GM12878 (cell line): ENCODE results near the gene HSD17B14. TPM values are rescaled to one million over a fixed set of nuclear protein-coding genes. Genes with fewer than 3 reads are reported as not detected.

ENCODE experiments used
- BCL11A ChIP-seq: IDR thresholded peaks from 2 replicates; pipeline ENCODE4 v1.6.1; 2011; ENCODE audit warnings: low read depth, low read length
- BHLHE40 ChIP-seq, 2 experiments: fragments of 450-650 bp in 1 of 2; IDR thresholded peaks; 2 replicates each; pipeline ENCODE4 v1.6.1; 2011 to 2017; ENCODE audit warnings: low read depth in 2 of 2, borderline replicate concordance in 1 of 2, improper control_type of control experiment in 1 of 2, low read length in 1 of 2, mild to moderate bottlenecking in 1 of 2
- BMI1 ChIP-seq: fragments of 450-650 bp; IDR thresholded peaks from 2 replicates; pipeline ENCODE4 v1.6.1; 2016; ENCODE audit warnings: mild to moderate bottlenecking, moderate library complexity, borderline replicate concordance
- BRCA1 ChIP-seq: IDR thresholded peaks from 2 replicates; pipeline ENCODE4 v1.6.1; 2011; ENCODE audit warnings: low read depth, low read length, improper control_type of control experiment
- CHD2 ChIP-seq: IDR thresholded peaks from 2 replicates; pipeline ENCODE4 v1.6.1; 2011; ENCODE audit warnings: low read depth, low read length, improper control_type of control experiment, borderline replicate concordance
- FOXM1 ChIP-seq: IDR thresholded peaks from 2 replicates; pipeline ENCODE4 v1.6.1; 2012; ENCODE audit warnings: low read depth, mild to moderate bottlenecking, inconsistent platforms, low read length, moderate library complexity
- GATAD2B ChIP-seq: fragments of 450-650 bp; conservative IDR thresholded peaks from 2 replicates; pipeline ENCODE4 v1.6.1; 2017; ENCODE audit warnings: low read depth, mild to moderate bottlenecking, moderate library complexity
- LARP7 ChIP-seq: fragments of 450-650 bp; IDR thresholded peaks from 2 replicates; pipeline ENCODE4 v1.6.1; 2017; ENCODE audit warnings: mild to moderate bottlenecking
- MTA3 ChIP-seq: IDR thresholded peaks from 2 replicates; pipeline ENCODE4 v1.6.1; 2012; ENCODE audit warnings: low read length, inconsistent platforms, borderline replicate concordance
- NBN ChIP-seq: fragments of 450-650 bp; IDR thresholded peaks from 2 replicates; pipeline ENCODE4 v1.6.1; 2016
- NR2C1 ChIP-seq: fragments of 450-650 bp; IDR thresholded peaks from 2 replicates; pipeline ENCODE4 v1.6.1; 2017; ENCODE audit warnings: antibody characterized with exemption, mild to moderate bottlenecking, moderate library complexity
- POU2F2 ChIP-seq: IDR thresholded peaks from 3 replicates; pipeline ENCODE4 v1.6.1; 2011; ENCODE audit warnings: low read depth, mild to moderate bottlenecking, low read length, borderline replicate concordance
- RB1 ChIP-seq: fragments of 450-650 bp; formaldehyde crosslinking; IDR thresholded peaks from 2 replicates; pipeline ENCODE4 v1.6.1; 2017; ENCODE audit warnings: mild to moderate bottlenecking, borderline replicate concordance
- REST ChIP-seq: IDR thresholded peaks from 2 replicates; pipeline ENCODE4 v1.6.1; 2012; ENCODE audit warnings: mild to moderate bottlenecking, low read depth, low read length
- SREBF1 ChIP-seq: IDR thresholded peaks from 2 replicates; pipeline ENCODE4 v1.6.1; 2012; ENCODE audit warnings: mild to moderate bottlenecking, low read length
- SUZ12 ChIP-seq: fragments of 200-600 bp; sonication (generic); IDR thresholded peaks from one replicate; pipeline ENCODE4 v1.6.1; 2018; ENCODE audit warnings: antibody characterized with exemption, mild to moderate bottlenecking; ENCODE audit not compliant: unreplicated experiment
- ZNF384 ChIP-seq: IDR thresholded peaks from 2 replicates; pipeline ENCODE4 v1.6.1; 2012; ENCODE audit warnings: low read depth, mild to moderate bottlenecking, low read length, improper control_type of control experiment, borderline replicate concordance
- polyA plus RNA-seq, 11 experiments: library from polyadenylated mRNA; depleted of rRNA in 4 of 11; unstranded in 6 of 11; stranded (reverse) in 5 of 11; fragments of >200 nt; fragmentation: Nextera tagmentation in 4 of 11; fragmentation: Illumina TruSeq in 1 of 11; extraction: Ambion mirVana in 4 of 11; extraction: Trizol in 1 of 11; gene quantifications; 1 replicate in 1 of 11; 2 replicates in 10 of 11; pipeline versions ENCODE4 v1.2.1 to v1.2.3, GENCODE V29; 2011 to 2016; ENCODE audit warnings: inconsistent platforms in 2 of 11, missing spikeins in 2 of 11, low read depth in 1 of 11
- total RNA-seq, 4 experiments: library from RNA; depleted of rRNA in 3 of 4; stranded (reverse); fragments of >200 nt in 3 of 4; fragmentation: Illumina TruSeq in 1 of 4; extraction: Trizol in 1 of 4; gene quantifications; 2 replicates each; pipeline versions ENCODE4 v1.2.1 to v1.2.3, GENCODE V29; 2013 to 2021
- TF ChIP-seq, protein P1 (sequence below): IDR thresholded peaks from 2 replicates; pipeline ENCODE4 v1.6.1; 2011; ENCODE audit warnings: mild to moderate bottlenecking, low read depth, low read length, moderate library complexity; ENCODE audit not compliant: insufficient replicate concordance
- TF ChIP-seq, protein P2 (sequence below): IDR thresholded peaks from 2 replicates; pipeline ENCODE4 v1.6.1; 2011; ENCODE audit warnings: low read depth, mild to moderate bottlenecking, low read length, moderate library complexity, borderline replicate concordance; ENCODE audit errors: extremely low read depth
- TF ChIP-seq, protein P3 (sequence below): fragments of 450-650 bp; IDR thresholded peaks from 2 replicates; pipeline ENCODE4 v1.6.1; 2014; ENCODE audit warnings: mild to moderate bottlenecking

HSD17B14 gene
- total and polyA plus RNA-seq, 10 of the 15 experiments (the other 5 are each of a cell fraction or from before 2014, with no cell fraction given), result 0.21 to 4.1 (median 0.61) TPM

GRCh38 chr19:48812094-48812929 lies 24.0 kb downstream of the HSD17B14 start (continued):
- TF ChIP-seq BRCA1 (no peak), CHD2 (0 out of 2 replicates have a peak, but pooled peaks have one; percentile 50), SUZ12 (no peak), BMI1 (no peak), BHLHE40 (IDR thresholded peaks at IDR 0.05; ENCODE audit: borderline replicate concordance in 1 of 2, low read depth in 2 of 2, low read length in 1 of 2) (peak in 1 of 2 experiments; percentile 39; a peak in 1 of 4 replicates), GATAD2B (peak; percentile 64; the same call in 1 of the 2 replicates), MTA3 (no peak), RB1 (no peak), ZNF384 (0 out of 2 replicates have a peak, but pooled peaks have one; percentile 13), NR2C1 (no peak), SREBF1 (no peak), REST (no peak), NBN (peak; percentile 68), POU2F2 (0 out of 3 replicates have a peak, but pooled peaks have one; percentile 14), FOXM1 (no peak), BCL11A (no peak), LARP7 (no peak)
- TF ChIP-seq, protein P1, sequence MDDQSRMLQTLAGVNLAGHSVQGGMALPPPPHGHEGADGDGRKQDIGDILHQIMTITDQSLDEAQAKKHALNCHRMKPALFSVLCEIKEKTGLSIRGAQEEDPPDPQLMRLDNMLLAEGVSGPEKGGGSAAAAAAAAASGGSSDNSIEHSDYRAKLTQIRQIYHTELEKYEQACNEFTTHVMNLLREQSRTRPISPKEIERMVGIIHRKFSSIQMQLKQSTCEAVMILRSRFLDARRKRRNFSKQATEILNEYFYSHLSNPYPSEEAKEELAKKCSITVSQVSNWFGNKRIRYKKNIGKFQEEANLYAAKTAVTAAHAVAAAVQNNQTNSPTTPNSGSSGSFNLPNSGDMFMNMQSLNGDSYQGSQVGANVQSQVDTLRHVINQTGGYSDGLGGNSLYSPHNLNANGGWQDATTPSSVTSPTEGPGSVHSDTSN, result peak; percentile 18
- TF ChIP-seq, protein P2, sequence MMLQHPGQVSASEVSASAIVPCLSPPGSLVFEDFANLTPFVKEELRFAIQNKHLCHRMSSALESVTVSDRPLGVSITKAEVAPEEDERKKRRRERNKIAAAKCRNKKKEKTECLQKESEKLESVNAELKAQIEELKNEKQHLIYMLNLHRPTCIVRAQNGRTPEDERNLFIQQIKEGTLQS, result no peak
- TF ChIP-seq, protein P3, sequence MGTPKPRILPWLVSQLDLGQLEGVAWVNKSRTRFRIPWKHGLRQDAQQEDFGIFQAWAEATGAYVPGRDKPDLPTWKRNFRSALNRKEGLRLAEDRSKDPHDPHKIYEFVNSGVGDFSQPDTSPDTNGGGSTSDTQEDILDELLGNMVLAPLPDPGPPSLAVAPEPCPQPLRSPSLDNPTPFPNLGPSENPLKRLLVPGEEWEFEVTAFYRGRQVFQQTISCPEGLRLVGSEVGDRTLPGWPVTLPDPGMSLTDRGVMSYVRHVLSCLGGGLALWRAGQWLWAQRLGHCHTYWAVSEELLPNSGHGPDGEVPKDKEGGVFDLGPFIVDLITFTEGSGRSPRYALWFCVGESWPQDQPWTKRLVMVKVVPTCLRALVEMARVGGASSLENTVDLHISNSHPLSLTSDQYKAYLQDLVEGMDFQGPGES, result 0 out of 2 replicates have a peak, but pooled peaks have one; percentile 32
